Endothelial cell of umbilical vein (primary cell): ENCODE measurements around the gene RNF11. TPM values are rescaled to one million over a fixed set of nuclear protein-coding genes. Genes with fewer than 3 reads are reported as not detected.

ENCODE experiments used
- BruUV-seq: library from RNA; stranded (reverse); fragments of 400-500 nt; replicated peaks from 2 replicates; lab custom pipeline; 2021; lab: Mats Ljungman, UMichigan
- CTCF ChIA-PET: fragments of 300-600, 350-600 bp; sonication (Branson Sonifier 250); formaldehyde crosslinking; loops from one replicate; lab custom pipeline; 2021; ENCODE audit warnings: antibody characterized with exemption, inconsistent platforms; lab: Charles Lee
- POLR2A ChIA-PET: fragments of 300-600, 350-600 bp; sonication (Branson Sonifier 250); formaldehyde crosslinking; loops from one replicate; lab custom pipeline; 2021; ENCODE audit warnings: antibody characterized with exemption, inconsistent platforms; lab: Charles Lee
- DNase-seq: peaks from one replicate; pipeline ENCODE4 v3.0.0-alpha.2; 2011; ENCODE audit warnings: low read depth, low spot score
- FAIRE-seq: peaks from 2 replicates; lab custom pipeline; 2011; peaks lifted over from hg19 to GRCh38; lab: Jason Lieb, UNC
- H2AFZ ChIP-seq: 2 replicates; pipeline ENCODE4 v1.6.0; 2012; ENCODE audit warnings: low read depth, low read length, control low read depth, inconsistent platforms
- H3K27ac ChIP-seq: 2 replicates; pipeline ENCODE4 v1.5.1; 2011; ENCODE audit warnings: low read depth, mild to moderate bottlenecking, control low read depth, low read length, moderate library complexity; ENCODE audit not compliant: insufficient read depth
- H3K27me3 ChIP-seq, 2 experiments: 2 replicates each; pipeline versions ENCODE4 v1.6.0 to v1.6.1; 2011; ENCODE audit warnings: low read length in 2 of 2, mixed read lengths in 1 of 2; ENCODE audit not compliant: control insufficient read depth in 2 of 2, insufficient read depth in 2 of 2
- H3K36me3 ChIP-seq, 2 experiments: 2 replicates in 1 of 2; 3 replicates in 1 of 2; pipeline ENCODE4 v1.5.1; 2011; ENCODE audit warnings: low read length in 2 of 2, mild to moderate bottlenecking in 1 of 2, moderate library complexity in 1 of 2; ENCODE audit not compliant: control insufficient read depth in 2 of 2, insufficient read depth in 2 of 2; ENCODE audit errors: extremely low read depth in 1 of 2
- H3K4me1 ChIP-seq: 3 replicates; pipeline ENCODE4 v1.5.1; 2011; ENCODE audit warnings: mild to moderate bottlenecking, low read length; ENCODE audit not compliant: control insufficient read depth, insufficient read depth; ENCODE audit errors: extremely low read depth
- H3K4me2 ChIP-seq: 2 replicates; pipeline ENCODE4 v1.6.1; 2011; ENCODE audit warnings: low read length, control low read depth, mixed read lengths; ENCODE audit not compliant: insufficient read depth
- H3K4me3 ChIP-seq, 3 experiments: fragments of 200-600 bp in 1 of 3; sonication (generic), shearing (Covaris generic) in 1 of 3; replicated peaks in 1 of 3; 2 replicates each; pipeline ENCODE4 v1.5.1; 2011 to 2016; ENCODE audit warnings: control low read depth in 3 of 3, low read length in 3 of 3, mild to moderate bottlenecking in 2 of 3, inconsistent platforms in 1 of 3, low read depth in 1 of 3, moderate library complexity in 1 of 3; ENCODE audit not compliant: insufficient read depth in 1 of 3
- H3K79me2 ChIP-seq: 2 replicates; pipeline ENCODE4 v1.6.0; 2012; ENCODE audit warnings: low read length, inconsistent platforms; ENCODE audit not compliant: control insufficient read depth, insufficient read depth
- H3K9ac ChIP-seq: replicated peaks from 2 replicates; pipeline ENCODE3; 2011; ENCODE audit warnings: low read length, control low read depth; ENCODE audit not compliant: insufficient read depth; ENCODE audit errors: extremely low read depth
- H3K9me1 ChIP-seq: replicated peaks from 3 replicates; pipeline ENCODE4 v1.6.0; 2011; ENCODE audit warnings: mild to moderate bottlenecking, low read length; ENCODE audit not compliant: control insufficient read depth, insufficient read depth; ENCODE audit errors: extremely low read depth
- H3K9me3 ChIP-seq: replicated peaks from 2 replicates; pipeline ENCODE4 v1.5.1; 2012; ENCODE audit warnings: low read length, inconsistent platforms; ENCODE audit not compliant: control insufficient read depth, insufficient read depth
- H4K20me1 ChIP-seq: replicated peaks from 2 replicates; pipeline ENCODE3; 2011; ENCODE audit warnings: mild to moderate bottlenecking, low read length; ENCODE audit not compliant: control insufficient read depth, insufficient read depth; ENCODE audit errors: extremely low read depth
- CTCF ChIP-seq, 2 donors: IDR thresholded peaks; 1 replicate in 1 of 2; 2 replicates in 1 of 2; pipeline ENCODE4 v1.5.1; 2011; ENCODE audit warnings: low read length in 2 of 2, mild to moderate bottlenecking in 2 of 2, moderate library complexity in 2 of 2, control low read depth in 1 of 2, inconsistent platforms in 1 of 2, low read depth in 1 of 2; ENCODE audit not compliant: insufficient read depth in 1 of 2; ENCODE audit errors: extremely low read depth in 1 of 2
- EZH2 ChIP-seq: IDR thresholded peaks from 2 replicates; pipeline ENCODE4 v1.6.1; 2012; ENCODE audit warnings: borderline replicate concordance, low read depth, mild to moderate bottlenecking, moderate library complexity, low read length, inconsistent platforms; ENCODE audit not compliant: severe bottlenecking
- FOS ChIP-seq: IDR thresholded peaks from 2 replicates; pipeline ENCODE4 v1.6.1; 2011; ENCODE audit warnings: mild to moderate bottlenecking, low read length, moderate library complexity, borderline replicate concordance; ENCODE audit not compliant: insufficient read depth
- GATA2 ChIP-seq: IDR thresholded peaks from 2 replicates; pipeline ENCODE4 v1.7.0; 2011; ENCODE audit warnings: low read depth, mild to moderate bottlenecking, moderate library complexity, mixed read lengths, low read length; ENCODE audit not compliant: insufficient read length, insufficient read depth
- JUN ChIP-seq: IDR thresholded peaks from 2 replicates; pipeline ENCODE4 v1.6.1; 2011; ENCODE audit warnings: borderline replicate concordance, low read depth; ENCODE audit not compliant: insufficient read length, insufficient read depth
- MAX ChIP-seq: IDR thresholded peaks from 2 replicates; pipeline ENCODE4 v1.6.1; 2011; ENCODE audit not compliant: insufficient read depth, insufficient read length
- MYC ChIP-seq: IDR thresholded peaks from one replicate; pipeline ENCODE4 v1.6.1; 2011; ENCODE audit warnings: mild to moderate bottlenecking, low read depth, low read length
- POLR2A ChIP-seq: IDR thresholded peaks from 2 replicates; pipeline ENCODE4 v1.6.1; 2012; ENCODE audit warnings: low read depth, mild to moderate bottlenecking, control low read depth, low read length
- POLR2AphosphoS5 ChIP-seq: IDR thresholded peaks from 2 replicates; pipeline ENCODE4 v1.6.1; 2012; ENCODE audit warnings: low read depth, mild to moderate bottlenecking, control low read depth, low read length, moderate library complexity; ENCODE audit not compliant: insufficient read depth
- dilution Hi-C: fragments of 300-500 bp; cut with MboI; formaldehyde crosslinking; loops from one replicate; pipeline ENCODE4 v1.15.0; 2019; ENCODE audit warnings: low sequenced_read_pairs; ENCODE audit not compliant: extremely low pct_ligation_motif_present
- intact Hi-C: fragments of 100-400 bp; cut with micrococcal nuclease; formaldehyde crosslinking; loops from one replicate; pipeline ENCODE4 v1.10.0; 2022
- polyA plus RNA-seq, 4 experiments: library from polyadenylated mRNA; depleted of rRNA in 3 of 4; stranded (reverse) in 3 of 4; unstranded in 1 of 4; fragments of >200 nt; gene quantifications; 2 replicates each; pipeline versions ENCODE4 v1.2.1 to v1.2.3, GENCODE V29; 2011 to 2012; ENCODE audit warnings: missing spikeins in 1 of 4
- total RNA-seq: library from RNA; stranded (reverse); gene quantifications from 2 replicates; pipeline ENCODE4 v1.2.3, GENCODE V29; 2021

RNF11 gene
- total and polyA plus RNA-seq, 2 donors (not counting 3 experiments of a cell fraction or from before 2014, with no cell fraction given), result 75.2 to 82.9 TPM

- intact Hi-C loops, result no loop called here
- DNase-seq (no peak), FAIRE-seq (no peak)
- no peaks in the 10 kb centered on the region for H3K9me3 ChIP-seq
- no peaks in the 10 kb centered on the region for H4K20me1 ChIP-seq
- H3K79me2 ChIP-seq, result no peaks in the 10 kb centered on the region
- H3K4me1 ChIP-seq, result peaks cover 8% of the 10 kb centered on the region
- ChIA-PET CTCF (no interaction called here), POLR2A (no interaction called here)
- dilution Hi-C loops, result no loop called here
- H3K9me1 ChIP-seq, result no peaks in the 10 kb centered on the region
- TF ChIP-seq POLR2A, result no peak
- TF ChIP-seq MYC, result no peak
- TF ChIP-seq GATA2, result no peak
- TF ChIP-seq EZH2, result no peak
- no peak for TF ChIP-seq POLR2AphosphoS5
- TF ChIP-seq JUN, result no peak
- TF ChIP-seq FOS, result no peak
- TF ChIP-seq CTCF (IDR thresholded peaks at IDR 0.05; ENCODE audit: extremely low read depth in 1 of 2, insufficient read depth in 1 of 2, low read depth in 1 of 2, low read length in 2 of 2), result no peak
- TF ChIP-seq MAX, result no peak
- no peak overlapping the region for H2AFZ ChIP-seq
- H3K27me3 ChIP-seq, result no peaks in the 10 kb centered on the region
- H3K9ac ChIP-seq, result no peak overlapping the region
- no peak overlapping the region for H3K4me3 ChIP-seq
- no TSS peak for BruUV-seq
- no peaks in the 10 kb centered on the region for H3K36me3 ChIP-seq
- H3K4me2 ChIP-seq, result no peak overlapping the region
- H3K27ac ChIP-seq, result no peak overlapping the region
These were observed 86.5 kb downstream of the RNF11 start for GRCh38 chr1:51322417-51323101.

Other genes starting within 250 kb of the RNF11 start
- not detected in 2 replicates for gene C1orf185, start 134.0 kb upstream of the RNF11 start, total RNA-seq
- gene C1orf185, start 134.0 kb upstream of the RNF11 start, polyA plus RNA-seq, result not detected in 2 replicates
- gene TTC39A, start 94.3 kb downstream of the RNF11 start, total RNA-seq, result 1.2 and 1.7 TPM in 2 replicates
- gene TTC39A, start 94.3 kb downstream of the RNF11 start, polyA plus RNA-seq, result 0.81 and 1.1 TPM in 2 replicates